ENCODE results near the gene DKKL1.

Gene DKKL1

DNA sequence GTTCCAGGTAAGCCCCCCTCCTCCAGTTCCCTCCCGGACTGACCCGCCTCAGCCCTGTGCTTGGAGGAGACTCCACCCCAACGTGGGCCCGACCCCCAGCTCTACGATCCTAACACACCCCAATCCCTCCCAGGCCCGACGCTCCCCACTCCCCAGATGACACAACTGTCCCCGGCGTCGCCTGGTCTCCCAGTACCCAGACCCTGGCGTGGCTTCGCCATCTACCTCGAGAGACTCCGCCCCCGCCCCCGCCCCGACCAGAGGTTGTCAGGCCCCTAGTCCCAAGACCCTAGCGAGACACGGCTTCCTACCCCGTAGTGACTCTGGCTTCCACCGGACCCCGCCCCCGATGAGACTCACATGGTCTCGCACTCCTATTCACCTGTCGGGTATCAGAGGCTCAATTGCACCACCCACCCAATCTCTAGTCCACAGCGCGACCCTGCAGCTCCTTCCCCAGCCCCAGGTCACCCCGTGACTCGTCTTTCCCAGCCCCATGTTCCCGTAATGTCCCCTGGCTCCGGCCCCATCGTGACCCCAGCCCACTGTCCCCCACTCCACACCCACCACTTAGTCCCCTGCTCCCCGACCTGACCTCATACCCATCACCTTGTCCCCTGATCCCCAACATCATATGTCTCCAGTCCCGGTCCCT lies 25.5 kb upstream of the DKKL1 start:
- FAIRE-seq = no peak

GRCh38 chr19:49338691-49339300 lies 24.9 kb upstream of the DKKL1 start:
- no peak for FAIRE-seq

DNA sequence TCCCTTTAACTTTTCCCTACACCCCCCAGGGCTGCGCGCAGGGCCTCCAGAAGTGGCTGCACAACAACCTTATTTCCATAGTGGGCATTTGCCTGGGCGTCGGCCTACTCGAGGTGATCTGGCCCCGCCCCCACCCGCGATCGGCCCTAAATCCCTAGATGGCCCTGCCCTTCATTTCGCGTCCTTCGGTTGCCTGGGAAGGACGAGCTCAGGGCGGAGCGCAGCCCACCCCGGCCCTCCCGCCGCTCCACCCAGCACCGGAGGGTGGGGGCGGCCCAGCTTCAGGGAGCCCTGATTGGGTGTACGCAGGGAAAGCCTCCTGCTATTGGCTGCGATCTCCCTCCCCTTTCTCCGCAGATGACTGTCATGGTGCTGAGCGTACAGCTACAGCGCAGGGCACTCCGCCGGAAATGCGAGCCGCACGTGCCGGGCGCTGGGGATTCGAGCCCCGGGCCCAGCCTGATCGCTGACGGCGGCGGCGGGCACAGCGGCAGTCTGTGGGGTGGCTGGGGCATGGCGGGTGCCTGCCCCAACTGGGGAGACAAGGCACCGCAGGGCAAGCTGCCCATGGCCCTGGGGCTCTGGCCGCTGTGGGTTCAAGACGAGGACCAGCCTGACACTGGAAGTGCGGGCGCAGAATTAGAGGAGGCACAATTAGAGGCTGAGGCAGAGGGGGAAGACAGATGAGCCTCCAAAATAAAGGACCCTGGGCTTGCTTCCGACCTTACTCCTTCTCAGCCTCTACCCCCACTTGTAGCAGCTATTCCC lies 24.2 kb upstream of the DKKL1 start:
- no peak for FAIRE-seq

GRCh38 chr19:49340069-49340864 lies 23.4 kb upstream of the DKKL1 start:
- no peak for FAIRE-seq

DNA sequence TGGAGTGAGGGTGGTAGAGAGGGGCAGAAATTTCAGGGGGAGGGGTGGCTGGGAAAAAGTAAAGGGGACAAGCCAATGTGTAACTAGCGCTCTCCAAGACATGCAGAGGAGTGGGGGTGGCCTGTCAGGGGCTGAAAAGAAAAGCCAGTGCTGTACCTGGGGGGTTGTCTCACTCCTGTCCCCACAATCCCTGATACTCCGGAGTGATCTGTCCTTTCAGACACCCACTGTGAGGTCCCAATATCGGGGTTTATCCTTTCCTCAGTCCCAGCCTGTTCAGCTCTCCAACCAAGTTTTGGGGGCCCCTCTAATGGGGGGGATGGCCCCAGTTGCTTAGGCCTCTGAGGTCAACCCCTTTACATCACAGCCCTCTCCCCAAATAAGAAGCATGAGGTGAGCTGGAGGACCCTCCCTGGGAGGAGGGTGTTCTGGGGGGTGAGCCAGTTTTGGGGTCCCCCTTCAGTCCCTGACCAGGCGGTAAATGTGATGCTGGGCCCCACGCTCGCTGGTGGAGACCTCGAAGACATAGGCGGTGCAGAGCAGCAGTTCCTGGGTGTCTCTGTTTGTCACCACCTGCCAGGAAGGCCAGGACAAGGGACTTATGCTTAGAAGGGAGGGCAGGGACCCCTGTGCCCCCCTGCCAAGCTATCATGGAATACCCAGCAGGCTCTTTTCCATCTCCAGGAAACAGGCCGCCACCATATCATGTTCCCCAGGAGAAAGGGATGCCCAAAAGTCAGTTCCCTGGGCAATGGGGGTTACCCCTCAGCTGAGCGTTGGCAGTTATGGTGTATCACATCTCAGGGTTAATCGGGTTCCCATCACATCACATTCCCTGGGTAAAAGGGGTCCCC lies 22.6 kb upstream of the DKKL1 start:
- FAIRE-seq = no peak

- FAIRE-seq = no peak
Measured at GRCh38 chr19:49342291-49342721, 21.4 kb upstream of the DKKL1 start.

- no peak for FAIRE-seq
Measured at GRCh38 chr19:49343123-49343522, 20.6 kb upstream of the DKKL1 start.

GRCh38 chr19:49344505-49345423 lies 18.9 kb upstream of the DKKL1 start:
- FAIRE-seq = no peak

DNA sequence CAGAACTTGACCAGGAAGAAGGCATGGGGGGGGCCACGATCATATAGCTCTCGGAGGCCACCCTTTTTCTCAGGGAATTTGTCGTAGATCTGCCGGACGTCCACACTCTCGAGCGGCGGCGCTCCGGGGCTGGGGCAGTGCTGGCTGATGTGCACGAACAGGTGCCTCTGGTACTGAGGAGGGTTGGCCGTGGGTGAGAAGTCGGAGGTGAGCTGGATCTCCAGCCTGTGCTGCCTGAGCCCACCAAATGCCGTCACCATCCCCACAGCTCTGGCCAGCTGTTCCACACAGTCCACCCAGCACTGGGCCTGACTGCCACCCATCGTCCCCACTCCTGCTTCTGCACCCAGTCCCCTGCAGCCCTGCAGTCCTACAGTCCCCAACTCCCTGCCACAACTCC lies 16.5 kb upstream of the DKKL1 start:
- no peak for FAIRE-seq

DNA sequence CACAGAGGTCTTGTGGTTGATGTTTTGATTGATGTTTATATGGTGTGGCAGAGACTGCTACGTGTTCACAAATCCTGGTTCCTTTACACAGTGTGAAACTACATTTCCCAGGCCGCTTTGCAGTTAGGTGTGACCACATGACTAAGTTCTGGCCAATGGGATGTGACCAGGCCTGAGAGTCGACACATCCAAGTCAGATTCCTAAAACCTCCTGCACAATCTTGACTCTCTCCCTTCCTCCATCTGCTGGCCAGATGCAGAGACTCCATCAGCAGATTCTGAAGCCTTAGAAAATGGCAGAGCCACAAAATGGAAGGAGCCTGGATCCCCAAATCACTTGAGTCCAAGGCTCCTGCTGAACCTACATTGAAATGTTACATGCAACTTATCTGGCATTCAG lies 15.8 kb upstream of the DKKL1 start:
- no peak for FAIRE-seq

DNA sequence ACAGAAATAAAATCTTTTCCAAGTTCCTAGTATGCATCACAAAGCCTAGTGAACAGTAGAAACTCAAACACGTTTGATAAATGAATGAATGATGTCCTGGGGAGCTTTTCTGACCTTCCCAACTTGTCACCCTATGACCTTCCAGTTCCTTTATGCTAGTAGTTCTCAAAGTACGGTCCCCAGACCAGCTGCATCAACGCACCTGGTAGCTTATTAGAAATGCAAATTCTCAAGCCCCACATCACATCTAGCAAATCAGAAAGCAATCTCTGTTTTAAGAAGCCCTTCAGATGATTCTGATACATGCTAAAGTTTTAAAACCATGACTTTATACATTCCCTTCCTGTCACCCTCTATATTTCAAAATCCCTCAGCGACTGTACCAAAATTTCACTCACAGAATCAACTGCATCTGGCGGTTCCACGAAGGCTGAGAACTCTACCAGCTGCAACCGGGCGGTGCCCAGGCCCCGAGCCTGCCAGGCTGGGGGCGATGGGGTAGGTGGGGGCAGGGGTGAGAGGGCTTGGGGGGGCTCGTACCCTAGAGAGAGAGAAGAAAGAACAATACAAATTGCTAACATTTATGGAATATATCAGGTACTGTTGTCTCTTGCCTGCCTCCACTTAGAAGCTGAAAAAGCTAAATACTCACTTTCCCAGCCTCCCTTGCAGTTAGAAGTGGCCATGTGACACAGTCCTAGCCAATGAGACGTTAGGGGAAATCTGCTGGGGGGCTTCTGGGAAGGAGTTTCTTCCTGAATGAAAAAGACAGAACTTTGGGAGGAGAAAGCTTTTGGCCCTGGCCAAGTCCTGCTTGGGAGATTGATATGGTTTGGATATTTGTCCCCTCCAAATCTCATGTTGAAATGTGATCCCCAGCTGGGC lies 15.1 kb upstream of the DKKL1 start:
- no peak for FAIRE-seq

GRCh38 chr19:49349567-49349966 lies 14.1 kb upstream of the DKKL1 start:
- FAIRE-seq = no peak

DNA sequence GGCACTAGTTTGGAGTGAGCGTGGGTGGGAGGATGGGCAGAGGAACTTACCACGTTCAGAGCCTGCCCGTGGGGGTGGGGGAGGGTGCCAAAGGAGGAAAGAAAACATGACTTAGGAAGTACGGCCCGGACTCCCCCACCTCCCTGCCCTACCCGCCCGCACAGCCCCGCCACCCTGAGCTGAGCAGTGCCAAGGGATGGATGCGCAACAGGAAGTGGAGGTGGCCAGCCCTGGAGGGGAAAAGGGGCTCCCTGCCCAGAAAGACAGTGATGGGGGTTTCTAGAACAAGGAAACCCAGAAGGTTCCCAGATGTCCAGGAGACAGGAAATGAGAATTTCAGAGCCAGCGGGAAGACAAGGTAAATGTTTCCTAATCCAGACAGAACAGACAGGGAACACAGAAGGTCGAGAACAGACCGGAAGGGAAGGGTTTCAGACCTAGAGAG lies 7.7 kb upstream of the DKKL1 start:
- FAIRE-seq = no peak

DNA sequence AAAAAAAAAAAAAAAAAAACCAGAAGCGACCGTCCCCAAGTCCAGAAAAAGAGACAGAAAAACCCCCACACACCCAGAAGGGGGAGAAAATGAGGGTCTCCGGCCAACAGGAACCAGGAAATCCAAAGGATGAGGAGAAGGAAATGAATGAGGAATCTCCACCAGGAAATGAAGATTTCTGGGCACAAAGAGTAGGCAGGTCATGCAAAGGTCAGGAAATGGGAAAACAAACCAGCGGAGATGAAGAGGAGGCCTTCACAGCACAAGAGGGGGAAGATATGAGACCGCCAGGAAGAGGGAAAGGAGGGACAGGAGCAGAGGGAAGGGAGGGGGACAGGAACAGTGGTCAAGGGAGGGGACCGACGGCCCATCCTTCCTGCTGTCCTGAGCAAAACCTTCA lies 7.3 kb upstream of the DKKL1 start:
- no peak for FAIRE-seq

- FAIRE-seq = no peak
Measured at GRCh38 chr19:49357186-49357585, 6.5 kb upstream of the DKKL1 start.

DNA sequence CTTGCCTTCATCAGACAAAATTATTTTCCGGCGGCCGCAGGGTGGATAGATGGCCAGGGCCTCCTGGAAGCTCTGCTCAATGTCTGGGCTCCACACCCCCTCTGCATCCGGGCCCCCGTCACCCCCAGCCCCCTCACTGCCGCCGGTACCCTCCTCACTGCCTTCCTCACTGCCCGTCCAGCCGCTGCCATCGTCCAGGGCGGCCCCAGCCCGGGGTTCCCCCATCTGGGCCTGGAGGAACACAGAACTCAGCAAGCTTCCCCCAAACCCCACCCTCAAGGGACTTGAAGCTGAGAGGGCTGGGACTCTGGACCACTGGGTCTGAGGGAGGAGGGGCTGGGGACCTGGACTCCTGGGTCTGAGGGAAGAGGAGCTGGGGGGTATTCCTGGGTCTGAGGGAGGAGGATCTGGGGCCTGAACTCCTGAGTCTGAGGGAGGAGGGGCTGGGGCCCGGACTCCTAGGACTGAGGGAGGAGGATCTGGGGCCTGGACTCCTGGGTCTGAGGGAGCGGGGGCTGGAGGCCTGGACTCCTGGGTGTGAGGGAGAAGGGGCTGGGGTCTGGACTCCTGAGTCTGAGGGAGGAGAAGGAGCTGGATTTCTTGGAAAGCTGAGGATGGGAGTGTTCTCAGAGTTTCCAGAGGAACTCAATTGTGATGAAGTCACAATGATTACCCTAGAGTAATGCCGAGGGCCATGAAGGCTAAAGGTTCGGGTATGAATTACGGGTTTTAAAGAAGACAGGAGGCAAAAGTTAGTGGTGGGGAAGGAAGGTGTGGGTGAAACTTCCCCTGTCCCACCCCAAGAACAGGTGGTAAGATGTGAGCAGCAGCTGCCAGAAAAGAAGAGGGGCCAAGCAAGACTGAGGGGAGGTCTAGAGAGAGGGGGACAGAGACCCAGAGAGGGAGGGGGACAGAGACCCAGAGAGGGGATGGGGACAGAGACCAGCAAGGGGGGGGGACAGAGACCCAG lies 3.5 kb upstream of the DKKL1 start:
- no peak for FAIRE-seq

DNA sequence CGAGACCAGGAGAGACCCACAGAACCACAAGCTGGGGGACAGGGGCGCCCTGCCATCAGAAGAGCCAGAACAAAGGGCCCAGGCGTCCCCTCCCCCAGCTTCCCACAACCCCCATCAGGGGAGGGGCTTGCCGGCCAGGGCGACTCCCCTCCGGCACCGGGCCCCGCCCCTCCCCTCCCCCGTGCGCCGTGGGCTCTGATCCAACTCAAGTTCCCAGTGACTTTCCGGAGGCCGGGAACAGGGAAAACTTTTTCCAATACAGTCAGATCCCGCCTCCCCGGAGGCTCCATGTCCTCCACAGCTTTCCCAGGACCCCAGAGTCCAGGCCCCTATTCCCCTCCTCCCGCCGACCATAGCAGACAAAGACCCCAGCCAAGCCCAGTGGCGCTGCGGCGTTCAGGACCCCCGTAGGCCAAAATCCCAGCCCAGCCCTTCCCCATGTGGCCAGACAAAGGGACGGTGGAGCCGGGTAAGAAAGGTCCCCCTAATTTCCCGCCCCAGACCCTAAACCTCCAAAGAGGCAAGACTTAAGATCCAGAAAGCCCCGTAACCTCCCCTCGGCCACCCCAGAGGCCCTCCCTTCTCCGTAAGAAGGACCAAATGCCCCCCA lies 2.1 kb upstream of the DKKL1 start:
- FAIRE-seq = no peak
